HL-60 (cell line): Measurements from ENCODE around the gene PPP2R5C.

Source experiments
- DNase-seq, 2 experiments: peaks; one replicate each; pipeline ENCODE4 v3.0.0-alpha.2; 2010 to 2020; ENCODE audit warnings: low read depth in 1 of 2, low spot score in 1 of 2
- H3K27ac ChIP-seq: fragments of 250-450 bp; sonication (Bioruptor Pico); replicated peaks from 2 replicates; pipeline ENCODE4 v1.5.1; 2020; ENCODE audit warnings: mild to moderate bottlenecking, moderate library complexity
- H3K27me3 ChIP-seq: fragments of 250-450 bp; sonication (Bioruptor Pico); 2 replicates; pipeline ENCODE4 v1.5.1; 2021; ENCODE audit warnings: mild to moderate bottlenecking, moderate library complexity; ENCODE audit not compliant: insufficient read depth, poor library complexity, severe bottlenecking
- H3K4me3 ChIP-seq: replicated peaks from 2 replicates; pipeline ENCODE4 v1.5.1; 2011; ENCODE audit warnings: mild to moderate bottlenecking, control low read depth, low read length; ENCODE audit not compliant: insufficient read depth
- CTCF ChIP-seq: IDR thresholded peaks from one replicate; pipeline ENCODE4 v1.5.1; 2011; ENCODE audit warnings: low read length, control low read depth, inconsistent platforms; ENCODE audit not compliant: insufficient read depth
- GABPA ChIP-seq: IDR thresholded peaks from 2 replicates; pipeline ENCODE4 v1.6.1; 2012; ENCODE audit warnings: low read depth
- POLR2AphosphoS5 ChIP-seq: IDR thresholded peaks from 2 replicates; pipeline ENCODE4 v1.6.1; 2012; ENCODE audit warnings: low read depth
- SPI1 ChIP-seq: IDR thresholded peaks from 2 replicates; pipeline ENCODE4 v1.6.1; 2012; ENCODE audit warnings: low read depth, mild to moderate bottlenecking, borderline replicate concordance
- TF ChIP-seq, protein P1 (sequence below): IDR thresholded peaks from 2 replicates; pipeline ENCODE4 v1.6.1; 2012; ENCODE audit warnings: low read depth; ENCODE audit not compliant: insufficient replicate concordance

Gene PPP2R5C

DNA sequence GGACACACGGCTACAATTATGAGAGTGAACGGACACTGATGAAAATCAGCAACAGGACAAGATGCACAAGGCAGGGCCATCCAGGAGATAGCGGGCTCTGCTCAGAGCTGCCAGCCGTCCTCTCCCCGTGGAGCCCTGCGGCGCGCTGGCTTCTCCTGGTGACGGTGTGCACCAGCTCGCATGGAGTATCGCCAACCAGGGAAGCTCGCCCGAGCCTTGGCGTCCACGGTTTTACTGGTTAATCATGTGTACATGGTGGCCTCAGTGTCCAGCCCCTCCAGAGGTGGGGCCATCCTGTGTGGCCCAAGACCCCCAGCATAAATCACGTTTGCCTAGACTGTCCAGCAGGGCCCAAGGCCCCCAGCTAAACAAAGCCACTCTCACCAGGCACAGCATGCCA, 171.7 kb downstream of the PPP2R5C start:
- H3K27me3 ChIP-seq = no peaks in the 10 kb centered on the region
- no peak for DNase-seq
- H3K27ac ChIP-seq = no peak overlapping the region
- TF ChIP-seq CTCF (no peak), POLR2AphosphoS5 (no peak), GABPA (no peak), SPI1 (no peak)
- TF ChIP-seq, protein P1, sequence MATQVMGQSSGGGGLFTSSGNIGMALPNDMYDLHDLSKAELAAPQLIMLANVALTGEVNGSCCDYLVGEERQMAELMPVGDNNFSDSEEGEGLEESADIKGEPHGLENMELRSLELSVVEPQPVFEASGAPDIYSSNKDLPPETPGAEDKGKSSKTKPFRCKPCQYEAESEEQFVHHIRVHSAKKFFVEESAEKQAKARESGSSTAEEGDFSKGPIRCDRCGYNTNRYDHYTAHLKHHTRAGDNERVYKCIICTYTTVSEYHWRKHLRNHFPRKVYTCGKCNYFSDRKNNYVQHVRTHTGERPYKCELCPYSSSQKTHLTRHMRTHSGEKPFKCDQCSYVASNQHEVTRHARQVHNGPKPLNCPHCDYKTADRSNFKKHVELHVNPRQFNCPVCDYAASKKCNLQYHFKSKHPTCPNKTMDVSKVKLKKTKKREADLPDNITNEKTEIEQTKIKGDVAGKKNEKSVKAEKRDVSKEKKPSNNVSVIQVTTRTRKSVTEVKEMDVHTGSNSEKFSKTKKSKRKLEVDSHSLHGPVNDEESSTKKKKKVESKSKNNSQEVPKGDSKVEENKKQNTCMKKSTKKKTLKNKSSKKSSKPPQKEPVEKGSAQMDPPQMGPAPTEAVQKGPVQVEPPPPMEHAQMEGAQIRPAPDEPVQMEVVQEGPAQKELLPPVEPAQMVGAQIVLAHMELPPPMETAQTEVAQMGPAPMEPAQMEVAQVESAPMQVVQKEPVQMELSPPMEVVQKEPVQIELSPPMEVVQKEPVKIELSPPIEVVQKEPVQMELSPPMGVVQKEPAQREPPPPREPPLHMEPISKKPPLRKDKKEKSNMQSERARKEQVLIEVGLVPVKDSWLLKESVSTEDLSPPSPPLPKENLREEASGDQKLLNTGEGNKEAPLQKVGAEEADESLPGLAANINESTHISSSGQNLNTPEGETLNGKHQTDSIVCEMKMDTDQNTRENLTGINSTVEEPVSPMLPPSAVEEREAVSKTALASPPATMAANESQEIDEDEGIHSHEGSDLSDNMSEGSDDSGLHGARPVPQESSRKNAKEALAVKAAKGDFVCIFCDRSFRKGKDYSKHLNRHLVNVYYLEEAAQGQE = no peak
- no peak overlapping the region for H3K4me3 ChIP-seq

GRCh38 chr14:101934601-101935150, 173.2 kb downstream of the PPP2R5C start:
- no peaks in the 10 kb centered on the region for H3K27me3 ChIP-seq
- DNase-seq = no peak
- no peak overlapping the region for H3K27ac ChIP-seq
- TF ChIP-seq CTCF (no peak), GABPA (no peak), SPI1 (no peak)
- TF ChIP-seq, protein P1 = no peak
- no peak overlapping the region for H3K4me3 ChIP-seq

- TF ChIP-seq POLR2AphosphoS5 (no peak), GABPA (no peak), CTCF (no peak), SPI1 (no peak)
- TF ChIP-seq, protein P1 = no peak
- no peak for DNase-seq
- H3K27me3 ChIP-seq = no peaks in the 10 kb centered on the region
Measured at GRCh38 chr14:101937926-101938767, 176.6 kb downstream of the PPP2R5C start.

More at GRCh38 chr14:101937926-101938767, 176.6 kb downstream of the PPP2R5C start:
- no peak overlapping the region for H3K4me3 ChIP-seq
- H3K27ac ChIP-seq = no peak overlapping the region
